HG03064 (cell line): ENCODE measurements around the gene IRF4.

Experiments
- ATAC-seq: cut with Tn5 transposase; IDR thresholded peaks from one replicate; pipeline ENCODE4 v1.9.1; 2021; ENCODE audit warnings: low read depth; ENCODE audit not compliant: unreplicated experiment

The IRF4 gene

DNA sequence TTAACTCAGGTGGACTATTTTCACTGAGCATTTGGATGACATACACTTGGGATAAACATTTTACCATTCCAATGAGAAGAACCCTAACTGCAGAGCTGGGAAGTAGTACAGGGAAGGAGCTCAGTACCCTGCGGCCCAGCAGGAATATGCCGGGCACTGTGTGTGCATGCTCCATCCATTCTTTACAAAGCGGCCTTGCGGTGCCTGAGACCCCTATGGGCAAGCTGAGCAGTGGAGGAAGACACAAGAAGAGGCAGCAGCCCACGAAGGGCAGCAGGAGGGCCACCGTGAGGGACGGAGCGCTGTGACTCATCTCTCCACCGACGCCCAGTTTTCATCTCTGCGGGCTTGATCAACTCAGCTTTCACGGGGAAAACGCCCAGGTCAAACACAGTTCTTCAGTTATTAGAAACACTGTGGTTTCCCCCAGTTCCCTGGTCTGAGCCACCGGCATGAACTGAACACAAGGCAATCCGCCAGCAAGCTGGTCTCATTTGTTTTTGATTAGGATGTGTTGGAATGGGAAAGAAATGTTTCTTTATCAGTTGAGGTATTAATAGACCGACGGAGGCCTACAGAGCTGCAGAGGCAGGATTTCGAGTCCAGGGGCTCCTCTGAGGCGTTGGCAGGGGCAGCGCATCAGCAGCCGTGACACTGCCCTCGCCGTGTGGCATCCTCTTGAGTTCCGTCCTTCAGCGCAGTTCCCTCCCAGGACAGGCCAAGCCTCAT, 44.9 kb downstream of the IRF4 start:
- ATAC-seq: no peak

DNA sequence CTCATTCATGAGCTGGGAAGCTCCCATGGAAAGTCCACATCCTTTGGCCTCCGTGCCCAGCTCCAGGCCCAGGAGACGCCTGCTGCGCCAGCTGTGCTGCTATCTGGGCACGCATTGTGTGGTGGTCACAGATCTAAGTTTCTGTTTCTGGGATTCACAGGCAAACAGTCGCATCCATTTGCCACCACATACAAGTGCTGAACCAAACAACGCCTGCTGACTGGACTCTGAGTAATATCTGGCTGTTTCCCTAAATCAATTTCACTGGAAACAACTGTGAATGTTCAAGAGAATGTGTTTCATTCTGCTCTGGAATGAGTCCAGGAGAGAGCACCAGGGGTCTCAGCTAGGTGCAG, 45.5 kb downstream of the IRF4 start:
- no peak for ATAC-seq

DNA sequence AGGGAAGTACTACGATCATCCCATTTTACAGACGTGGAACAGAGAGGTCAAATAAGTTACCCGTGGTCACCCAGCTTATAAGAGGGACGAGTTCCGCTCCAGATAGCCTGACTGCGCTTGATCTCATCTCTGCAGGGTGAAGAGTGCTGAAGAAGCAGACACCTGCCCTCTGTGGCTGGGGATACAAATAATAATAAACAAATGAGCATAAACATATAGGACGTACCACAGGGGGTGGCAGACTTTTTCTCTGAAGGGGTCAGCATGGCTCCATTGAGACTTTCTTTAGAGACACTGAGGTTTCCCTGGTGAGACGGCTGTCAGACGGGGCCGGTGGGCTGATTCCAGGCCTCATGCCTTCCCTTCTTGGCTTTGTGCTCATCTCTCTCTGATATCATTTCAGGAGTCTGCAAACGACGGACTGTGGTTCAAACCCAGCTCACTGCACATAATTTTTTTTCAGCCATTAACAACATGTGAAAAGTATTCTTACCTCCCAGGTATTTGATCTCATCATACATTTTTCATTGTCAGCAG, 47.1 kb downstream of the IRF4 start:
- ATAC-seq: no peak

DNA sequence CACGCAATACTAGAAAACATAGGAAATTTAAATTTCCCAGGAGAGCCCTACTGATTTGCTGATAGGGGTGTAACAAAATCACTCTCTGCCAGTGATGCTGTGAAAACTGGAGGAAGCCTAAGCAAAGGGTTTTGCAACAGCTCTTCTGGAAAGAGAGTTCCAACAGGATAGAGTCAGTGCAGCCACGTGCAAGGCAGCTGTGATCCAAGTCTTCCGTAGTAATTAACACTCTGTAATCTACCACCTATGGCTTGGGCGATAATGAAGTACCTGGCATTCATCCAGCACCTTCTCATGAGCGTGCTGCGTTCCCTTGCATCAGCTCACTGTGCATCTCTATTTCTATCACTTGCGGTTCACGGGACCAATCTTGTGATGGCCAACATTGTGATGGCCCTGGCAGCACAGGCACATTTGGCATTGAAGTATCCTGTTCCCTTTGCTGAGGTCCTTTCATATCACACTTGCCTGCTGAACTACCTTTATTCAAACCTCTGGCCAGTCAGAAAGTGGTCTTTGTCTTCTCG, 48.2 kb downstream of the IRF4 start:
- no peak for ATAC-seq

DNA sequence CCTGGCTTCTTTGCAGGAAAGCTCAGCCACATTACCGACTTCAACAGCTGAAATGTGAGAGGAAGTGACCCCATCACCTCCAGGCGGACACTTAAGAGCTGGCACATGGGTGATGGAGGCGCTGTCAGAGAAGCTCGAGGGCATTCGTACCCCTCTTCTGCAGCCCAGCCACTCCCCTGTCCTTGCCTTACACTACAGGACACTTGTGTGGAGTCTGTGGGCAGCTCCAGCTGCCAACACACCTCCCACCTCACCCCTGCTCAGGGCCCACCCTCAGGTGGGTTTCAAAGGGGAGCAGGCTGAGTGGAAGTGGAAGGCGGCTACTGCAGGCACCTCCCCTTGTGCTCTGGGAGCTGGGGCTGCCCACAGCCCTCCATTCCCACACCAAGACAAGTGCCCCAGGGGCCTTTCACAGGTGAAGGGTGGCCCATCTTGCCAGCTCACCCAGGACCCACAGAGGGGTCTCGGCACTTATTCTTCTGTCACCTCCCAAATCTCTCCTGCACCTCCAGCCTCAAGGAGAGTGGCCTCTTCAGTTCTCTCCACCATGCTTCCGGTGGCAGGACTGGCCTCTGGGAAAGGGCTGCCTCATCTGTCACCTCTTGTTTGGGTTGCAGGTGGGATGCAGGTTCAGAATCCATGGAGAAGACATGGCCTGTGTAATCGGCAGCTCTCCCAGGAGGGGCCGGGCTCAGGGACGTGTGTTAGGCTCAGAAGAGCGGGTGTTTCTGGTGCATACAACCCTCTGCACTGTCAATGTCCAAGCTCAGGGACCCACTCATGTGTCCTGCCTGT, 49.8 kb downstream of the IRF4 start:
- no peak for ATAC-seq

DNA sequence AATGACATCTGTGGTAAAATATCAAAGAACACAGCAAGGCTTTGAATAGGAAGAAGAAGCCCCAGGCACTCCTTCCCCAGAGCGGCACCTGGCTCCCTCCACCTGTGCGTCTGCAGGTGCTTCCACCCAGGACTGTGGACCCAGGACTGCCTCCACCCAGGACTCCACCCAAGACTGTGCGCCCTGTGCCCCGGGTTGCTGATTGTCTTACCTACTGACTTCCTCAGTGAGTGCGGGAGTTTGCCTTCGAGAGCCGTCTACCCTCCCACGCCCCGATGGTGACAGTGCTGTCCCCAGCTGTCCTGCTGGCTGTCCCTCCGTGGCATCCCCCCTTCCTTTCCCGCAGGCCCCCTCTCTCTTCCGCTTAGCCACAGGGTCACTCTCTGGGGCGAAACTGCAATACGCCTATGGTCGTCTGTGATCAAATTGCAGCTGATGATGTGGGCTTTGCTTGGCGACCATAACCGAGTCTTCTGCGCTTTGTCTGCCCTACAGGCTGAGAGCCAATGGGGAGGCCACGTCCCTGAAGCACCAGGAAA, 52.1 kb downstream of the IRF4 start:
- no peak for ATAC-seq

DNA sequence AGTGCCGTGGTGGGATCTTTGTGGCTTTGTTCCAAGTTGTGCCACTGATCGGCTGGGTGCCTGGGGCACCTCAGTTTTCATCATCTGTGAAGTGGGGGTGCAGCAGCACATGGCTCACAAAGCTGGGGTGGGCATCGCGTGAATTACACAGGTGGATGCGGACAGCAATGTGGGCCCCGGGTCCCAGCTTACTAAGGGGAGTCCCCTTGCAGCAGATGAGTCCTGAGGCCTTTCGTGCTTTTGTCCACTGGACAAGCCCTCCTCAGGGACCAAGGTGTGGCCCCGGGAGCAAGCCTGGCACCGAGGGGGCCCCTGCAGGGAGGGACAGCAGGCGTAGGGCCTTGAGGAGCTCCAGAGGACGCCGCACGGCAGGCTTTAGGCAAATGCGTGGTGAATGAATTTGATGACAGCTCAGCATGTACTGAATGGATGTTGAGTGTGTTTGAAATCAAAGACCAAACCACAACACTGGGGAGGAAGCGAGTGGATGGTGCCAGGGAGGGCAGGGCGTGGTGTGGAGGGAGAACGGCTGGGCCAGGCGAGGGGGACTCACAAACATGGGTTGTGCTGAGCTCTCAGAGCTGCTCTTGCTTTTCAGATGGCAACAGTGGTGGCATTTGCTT, 53.2 kb downstream of the IRF4 start:
- no peak for ATAC-seq

DNA sequence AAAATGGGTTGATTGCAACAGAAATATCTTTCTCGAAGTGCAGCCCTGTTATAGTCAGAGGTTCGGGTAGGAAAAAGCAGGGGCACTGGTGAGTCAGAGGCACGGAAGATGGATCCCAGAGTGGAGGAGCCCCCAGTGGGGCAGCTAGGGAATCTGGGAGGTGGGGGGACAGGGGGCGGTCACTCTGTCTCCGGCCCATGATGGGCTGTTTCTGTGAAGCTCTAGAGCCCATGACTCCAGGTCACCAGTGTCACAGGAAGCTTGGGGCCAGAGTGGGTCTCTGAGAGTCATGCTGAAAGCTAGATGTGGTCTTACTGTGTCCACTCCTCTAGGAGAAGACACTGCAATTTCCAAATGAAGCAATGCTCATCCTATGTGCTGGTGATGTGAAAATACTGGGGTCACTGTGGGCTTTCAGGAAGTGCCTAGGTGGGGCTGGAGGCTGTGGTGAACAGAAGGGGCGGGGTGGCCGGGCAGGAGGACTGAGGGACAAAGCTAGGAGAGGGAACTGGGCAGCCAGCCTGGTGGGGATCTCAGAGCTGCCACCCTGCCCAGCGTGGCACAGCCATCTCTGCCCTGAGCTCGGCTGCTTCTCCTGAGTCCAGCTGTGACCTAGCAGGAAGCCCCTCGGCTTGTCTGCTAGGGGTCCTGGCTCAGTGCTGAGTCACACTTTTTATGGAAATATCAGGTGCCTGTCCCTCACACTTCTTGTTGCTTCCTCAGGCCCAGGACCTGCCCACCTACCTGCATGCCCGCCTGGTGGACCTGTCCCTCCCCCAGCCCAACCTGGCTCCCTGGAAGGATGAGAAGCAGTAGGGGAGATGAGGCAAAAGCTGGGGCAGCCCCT, 54.2 kb downstream of the IRF4 start:
- ATAC-seq: no peak

DNA sequence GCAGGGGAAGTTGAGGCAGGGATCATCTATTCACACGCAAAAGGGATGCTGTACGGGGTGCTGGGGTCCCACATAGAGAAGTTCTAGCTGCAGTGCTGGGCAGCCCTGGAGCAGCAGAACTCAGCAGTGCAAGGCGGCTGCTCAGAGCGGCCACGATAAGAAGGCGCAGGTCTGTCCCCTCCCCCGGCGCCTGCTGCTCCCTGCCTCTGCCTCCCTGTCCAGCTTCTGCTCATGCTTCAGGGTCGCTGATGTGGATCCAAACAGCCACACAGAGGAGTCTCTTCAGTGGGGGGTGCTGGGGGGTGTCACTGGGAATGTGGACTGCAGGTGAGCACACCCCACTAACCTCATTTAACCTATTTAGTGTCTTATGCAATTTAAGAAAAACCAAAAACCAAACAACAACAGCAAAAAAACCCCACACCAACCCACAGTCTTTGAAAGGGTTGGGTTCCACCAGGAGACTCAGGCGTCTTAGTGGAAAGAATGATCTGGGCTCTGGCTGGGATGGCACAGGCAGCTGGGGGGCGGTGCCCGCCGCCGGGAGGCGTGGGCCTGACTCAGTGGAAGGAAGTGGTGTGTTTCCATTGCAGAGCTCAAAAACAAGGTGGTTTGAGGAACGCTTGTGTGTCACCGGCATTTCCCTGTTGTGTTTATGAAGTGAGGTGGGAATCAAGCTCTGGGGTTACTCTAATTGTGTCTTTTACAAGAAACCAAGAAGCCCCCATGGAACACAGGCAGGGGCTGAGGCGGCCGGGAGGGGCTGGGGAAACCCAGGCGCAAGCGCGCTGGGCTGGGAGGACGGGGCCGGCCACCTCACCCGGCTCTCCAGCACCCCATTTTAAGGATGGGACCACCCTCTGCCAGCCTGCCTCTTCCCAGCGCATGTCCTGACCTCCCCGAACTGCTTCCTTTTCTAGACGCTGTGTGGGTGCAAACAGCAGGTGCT, 55.1 kb downstream of the IRF4 start:
- ATAC-seq: no peak

DNA sequence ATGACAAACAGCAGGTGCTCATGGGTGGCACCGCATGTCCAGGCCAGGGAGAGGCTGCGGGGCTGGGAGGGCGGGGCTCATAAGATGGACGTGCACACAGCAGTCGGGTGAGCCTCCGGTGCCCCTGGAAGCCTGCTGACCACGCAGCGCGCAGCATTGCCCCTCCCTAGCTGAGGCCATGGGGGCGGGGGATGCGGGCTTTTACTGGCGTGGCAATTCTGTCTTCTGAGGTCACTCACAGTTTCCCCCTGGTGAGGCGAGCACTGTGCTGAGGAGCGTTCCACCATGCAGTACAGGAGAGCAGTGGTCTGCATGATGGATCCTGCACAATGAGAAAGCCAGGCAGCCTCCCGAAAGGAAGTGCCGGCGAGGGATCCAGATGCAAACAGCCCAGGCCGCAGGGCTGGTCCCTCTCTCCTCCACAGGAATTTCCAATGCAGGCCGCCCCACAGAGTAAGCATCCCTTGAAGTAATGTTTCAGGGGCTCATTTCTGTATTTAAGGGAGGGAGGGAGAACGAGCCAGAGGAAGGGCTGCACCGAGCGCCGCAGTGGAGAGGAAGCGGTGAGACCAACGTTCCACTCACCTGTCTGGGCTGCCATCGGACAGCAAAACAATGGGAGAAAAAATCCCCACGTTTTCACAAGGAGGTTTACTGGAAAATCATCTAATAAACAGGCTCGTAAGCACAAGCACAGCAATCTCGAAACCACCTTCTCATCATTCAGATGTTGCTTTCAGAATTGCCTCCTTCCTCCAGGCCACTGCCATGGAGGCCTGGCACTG, 56.0 kb downstream of the IRF4 start:
- no peak for ATAC-seq

DNA sequence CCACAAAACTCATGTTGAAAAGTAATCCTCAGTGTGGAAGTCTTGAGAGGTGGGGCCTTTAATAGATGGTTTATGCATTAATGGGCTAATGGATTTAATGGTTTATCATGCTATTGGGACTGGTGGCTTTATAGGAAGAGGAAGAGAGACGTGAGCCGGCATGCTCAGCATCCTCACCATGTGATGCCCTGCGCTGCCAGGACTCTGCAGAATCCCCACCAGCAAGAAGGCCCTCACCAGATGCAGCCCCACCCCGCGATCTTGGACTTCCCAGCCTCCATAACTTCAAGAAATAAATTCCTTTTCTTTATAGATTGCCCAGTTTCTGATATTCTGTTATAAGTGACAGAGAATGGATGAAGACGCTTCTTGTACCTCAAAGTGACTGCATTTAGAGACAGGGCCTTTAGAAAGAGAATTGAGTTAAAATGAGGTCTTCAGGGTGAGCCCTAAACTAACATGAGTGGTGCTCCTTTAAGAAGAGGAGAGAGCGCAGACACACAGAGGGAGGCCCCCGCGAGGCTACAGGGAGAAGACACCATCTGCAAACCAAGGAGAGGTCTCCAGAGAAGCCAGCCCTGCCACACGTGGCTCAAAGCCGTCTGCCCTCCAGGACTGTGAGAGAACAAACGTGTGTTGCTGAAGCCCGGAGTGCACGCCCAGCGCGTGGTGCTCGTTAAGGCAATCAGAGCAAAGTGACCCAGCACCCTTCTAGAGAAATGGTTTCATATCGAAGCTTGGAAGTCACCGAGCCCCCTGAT, 56.9 kb downstream of the IRF4 start:
- ATAC-seq: no peak

DNA sequence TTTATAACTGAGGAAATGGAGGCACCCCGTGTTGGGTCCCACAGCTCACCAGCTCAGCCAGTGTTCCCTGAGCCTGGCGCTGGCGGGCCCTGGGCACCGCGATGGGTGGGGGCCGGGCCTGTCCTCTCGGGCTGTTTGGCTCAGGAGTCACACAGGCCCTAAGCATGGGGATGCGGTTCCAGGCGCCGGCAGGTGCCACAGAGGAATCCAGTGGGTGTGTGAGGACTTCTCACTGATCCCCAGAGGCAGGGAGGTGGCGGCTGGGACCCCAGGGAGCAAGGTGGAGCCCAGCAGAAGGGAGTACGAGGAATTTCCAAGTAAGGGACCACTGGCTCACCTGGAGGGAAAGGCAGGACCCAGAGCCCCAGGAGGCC, 57.5 kb downstream of the IRF4 start:
- ATAC-seq: no peak

DNA sequence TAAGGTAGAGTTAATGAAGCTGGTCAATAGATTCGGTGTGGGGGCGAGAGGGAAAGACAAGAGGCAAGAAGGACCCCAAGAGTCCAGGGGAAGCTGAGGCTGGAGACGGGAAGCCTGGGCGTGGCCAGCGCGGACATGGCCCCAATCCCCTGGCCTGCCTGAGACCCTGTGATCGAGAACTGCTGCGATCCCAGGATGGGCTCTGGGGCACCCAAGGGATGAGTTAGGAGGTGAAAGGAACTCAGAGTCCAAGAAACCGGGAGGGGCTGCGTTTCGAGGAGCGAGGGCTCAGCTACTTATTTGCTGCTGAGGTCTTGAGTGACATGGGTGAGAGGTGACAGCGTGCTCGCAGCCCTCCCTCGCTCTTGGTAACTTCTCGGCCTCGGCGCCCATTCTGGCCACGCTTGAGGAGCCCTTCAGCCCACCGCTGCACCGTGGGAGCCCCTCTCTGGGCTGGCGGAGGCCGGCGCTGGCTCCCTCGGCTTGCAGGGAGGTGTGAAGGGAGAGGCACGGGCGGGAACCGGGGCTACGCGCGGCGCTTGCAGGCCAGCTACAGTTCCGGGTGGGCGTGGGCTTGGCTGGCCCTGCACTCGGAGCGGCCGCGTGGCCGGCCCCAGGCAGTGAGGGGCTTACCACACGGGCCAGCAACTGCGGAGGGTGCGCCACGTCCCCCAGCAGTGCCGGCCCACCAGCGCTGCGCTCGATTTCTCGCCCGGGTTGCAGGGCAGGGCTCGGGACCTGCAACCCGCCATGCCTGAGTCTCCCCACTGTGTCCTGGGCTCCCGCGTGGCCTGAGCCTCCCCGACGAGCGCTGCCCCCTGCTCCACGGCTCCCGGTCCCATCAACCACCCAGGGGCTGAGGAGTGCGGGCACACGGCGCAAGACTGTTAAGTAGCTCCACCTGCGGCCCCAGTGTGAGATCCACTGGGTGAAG, 58.2 kb downstream of the IRF4 start:
- no peak for ATAC-seq

DNA sequence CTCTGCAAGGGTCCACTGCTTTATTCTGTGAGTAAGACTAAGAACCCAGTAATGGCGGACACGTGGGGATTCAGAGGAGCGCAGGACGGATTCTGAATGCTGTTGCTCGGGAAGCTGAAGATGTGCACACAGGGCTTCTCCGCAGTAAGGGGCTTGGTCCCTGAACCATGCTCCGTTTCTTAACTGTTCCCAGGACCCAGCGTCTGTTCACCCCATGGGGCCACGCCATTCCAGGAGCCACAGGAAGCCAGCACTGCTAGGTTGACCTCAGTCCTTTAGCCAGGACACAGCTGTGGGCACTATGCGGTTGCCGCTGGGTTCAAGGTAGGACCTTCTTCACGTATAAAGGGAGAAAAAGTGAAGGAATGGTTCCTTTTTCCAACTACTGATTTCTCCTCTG, 59.8 kb downstream of the IRF4 start:
- ATAC-seq: no peak

DNA sequence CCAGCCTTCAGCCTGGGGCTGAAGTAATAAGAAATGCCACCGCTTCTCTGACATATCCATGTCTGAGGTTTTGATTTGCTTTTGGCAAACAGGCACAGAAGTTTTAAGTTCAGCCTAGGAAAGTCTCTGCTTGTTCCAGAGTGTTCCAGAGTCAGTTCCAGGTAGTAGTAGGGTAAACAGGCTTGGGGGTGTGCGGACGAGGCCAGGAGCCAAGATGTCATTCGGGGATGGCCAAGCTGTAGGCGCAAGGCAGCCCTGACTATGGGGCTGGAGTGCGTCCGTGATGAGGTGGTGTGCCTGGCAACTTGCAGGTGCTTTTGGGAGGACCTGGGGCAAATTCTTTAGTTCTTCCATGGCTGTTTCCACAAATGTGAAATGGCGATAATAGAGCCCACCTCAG, 60.3 kb downstream of the IRF4 start:
- ATAC-seq: no peak

DNA sequence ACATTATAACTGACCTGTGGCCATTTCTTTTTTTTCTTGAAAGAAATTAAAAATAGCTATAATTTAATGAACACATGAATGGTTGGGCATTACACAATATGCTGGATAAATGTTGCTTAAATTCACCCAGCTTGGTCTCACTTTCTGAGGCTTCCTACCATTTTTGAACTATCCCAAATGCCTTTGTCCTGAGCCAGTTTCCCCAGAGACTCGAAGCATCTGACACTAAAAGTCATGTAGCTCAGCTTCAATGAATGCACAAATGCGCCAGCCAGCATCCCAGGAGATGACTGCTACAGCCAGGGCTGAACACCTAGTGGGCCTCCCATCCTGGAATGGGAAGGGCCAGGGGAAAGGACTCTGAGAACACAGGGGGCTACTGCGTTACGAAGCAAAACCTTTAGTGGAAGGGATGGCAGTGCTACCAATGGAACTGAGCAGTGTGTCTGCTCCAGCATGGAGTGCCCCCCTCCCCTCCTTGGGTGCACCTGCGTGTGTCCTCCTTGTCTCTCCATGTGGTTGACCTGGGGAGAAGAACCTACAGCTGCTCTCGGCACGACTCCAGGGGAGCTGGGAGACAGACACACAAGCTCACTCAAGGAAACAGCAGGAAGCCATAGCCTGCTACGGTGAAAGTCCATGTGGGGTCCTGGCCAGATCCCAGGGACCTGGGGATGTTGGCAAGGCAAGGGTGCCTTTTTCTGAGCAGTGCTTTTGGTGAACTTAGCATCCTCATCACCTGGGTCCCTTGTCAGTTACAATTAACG, 60.9 kb downstream of the IRF4 start:
- ATAC-seq: no peak
